ENCODE data around the gene ABCA3.

ABCA3 gene

DNA sequence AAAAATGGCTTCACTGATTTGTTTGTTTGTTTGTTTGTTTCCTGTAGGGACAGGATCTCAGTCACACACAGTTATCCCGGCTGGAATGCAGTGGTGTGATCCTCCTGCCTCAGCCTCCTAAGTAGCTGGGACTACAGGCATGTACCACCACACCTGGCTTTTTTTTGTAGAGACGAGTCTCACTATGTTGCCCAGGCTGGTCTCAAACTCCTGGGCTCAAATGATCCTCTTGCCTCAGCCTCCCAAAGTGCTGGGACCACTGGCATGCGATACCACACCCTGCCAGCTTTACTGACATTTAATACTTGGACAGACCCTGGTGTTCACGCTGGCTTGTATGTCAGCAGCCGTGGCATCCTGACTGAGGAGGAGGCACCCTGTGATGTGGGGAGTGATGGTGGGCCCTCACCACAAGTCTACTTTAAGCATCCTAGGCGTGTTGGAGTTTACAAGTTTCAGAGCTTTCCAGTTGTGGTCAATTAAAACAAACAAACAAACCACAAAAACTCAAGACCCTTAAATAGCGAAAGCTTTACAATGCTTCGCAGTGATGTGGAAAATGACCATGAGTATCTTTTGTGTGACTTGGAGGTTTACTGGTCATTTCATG lies 5.1 kb downstream of the ABCA3 start:
- no peak for TF ChIP-seq ZNF274 (IDR thresholded peaks at IDR 0.05; ENCODE audit: low read depth, low read length)
- H3K4me3 ChIP-seq (ENCODE audit: low read length): no peak overlapping the region

DNA sequence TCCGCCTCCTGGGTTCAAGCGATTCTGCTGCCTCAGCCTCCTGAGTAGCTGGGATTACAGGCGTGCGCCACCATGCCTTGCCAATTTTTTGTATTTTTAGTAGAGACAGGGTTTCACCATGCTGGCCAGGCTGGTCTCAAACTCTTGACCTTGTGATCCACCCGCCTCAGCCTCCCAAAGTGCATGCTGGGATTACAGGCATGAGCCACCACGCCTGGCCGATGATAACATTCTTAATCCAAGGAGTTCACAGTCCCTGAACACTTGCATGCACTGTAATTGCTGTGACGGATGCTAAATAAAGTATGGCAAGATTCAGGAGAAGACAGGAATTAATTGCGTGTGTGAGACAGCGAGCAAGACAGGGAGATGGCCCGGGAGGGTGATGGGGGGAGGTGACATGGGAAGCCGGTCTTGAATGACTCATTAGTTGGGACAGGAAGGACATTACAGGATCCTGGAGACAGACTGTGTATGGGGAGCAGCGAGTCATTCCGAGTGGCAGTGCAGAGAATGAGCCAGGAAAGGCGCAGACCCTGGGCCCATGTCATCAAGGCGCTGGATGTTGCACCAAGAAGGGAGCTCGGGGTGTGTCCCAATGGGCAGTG lies 6.7 kb downstream of the ABCA3 start:
- no peak for TF ChIP-seq ZNF274 (IDR thresholded peaks at IDR 0.05; ENCODE audit: low read depth, low read length)
- no peak overlapping the region for H3K4me3 ChIP-seq (ENCODE audit: low read length)

DNA sequence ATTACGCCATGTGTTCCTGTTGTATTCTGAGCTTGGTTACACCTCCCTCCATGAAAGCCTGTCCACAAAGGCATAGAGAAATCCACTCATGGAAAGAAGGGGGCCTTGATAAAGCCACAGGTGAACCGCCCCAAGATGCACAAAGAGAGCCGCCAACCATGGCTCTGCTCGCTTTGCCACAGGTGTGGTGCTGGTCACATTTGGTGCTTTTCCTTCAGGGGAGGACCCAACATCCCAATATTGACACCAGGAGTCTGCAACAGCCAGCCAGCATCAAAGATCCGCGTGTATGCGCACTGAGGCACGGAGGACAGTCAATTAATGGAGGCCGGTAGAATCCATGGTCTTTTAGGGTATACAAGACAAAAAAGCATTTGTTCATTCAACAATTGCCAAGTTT lies 7.3 kb downstream of the ABCA3 start:
- H3K4me3 ChIP-seq (ENCODE audit: low read length): no peak overlapping the region
- TF ChIP-seq ZNF274 (IDR thresholded peaks at IDR 0.05; ENCODE audit: low read depth, low read length): no peak

DNA sequence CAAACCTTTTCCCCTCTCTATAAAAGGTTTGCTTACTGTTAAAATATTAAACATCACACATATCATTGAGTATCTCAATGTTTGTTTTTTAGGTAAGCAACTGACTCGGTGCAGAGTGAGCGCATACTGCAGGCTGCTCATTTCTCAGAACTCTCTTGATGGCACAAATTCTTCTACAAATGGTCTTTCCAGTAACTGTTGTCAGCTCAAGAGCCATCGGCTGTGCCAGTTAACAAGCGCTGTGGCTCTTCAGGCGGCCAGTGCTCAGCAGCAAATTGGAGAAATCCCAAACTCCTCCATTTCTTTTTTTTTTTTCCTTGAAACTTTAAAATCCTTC lies 8.6 kb downstream of the ABCA3 start:
- no peak for TF ChIP-seq ZNF274 (IDR thresholded peaks at IDR 0.05; ENCODE audit: low read depth, low read length)
- no peak overlapping the region for H3K4me3 ChIP-seq (ENCODE audit: low read length)

DNA sequence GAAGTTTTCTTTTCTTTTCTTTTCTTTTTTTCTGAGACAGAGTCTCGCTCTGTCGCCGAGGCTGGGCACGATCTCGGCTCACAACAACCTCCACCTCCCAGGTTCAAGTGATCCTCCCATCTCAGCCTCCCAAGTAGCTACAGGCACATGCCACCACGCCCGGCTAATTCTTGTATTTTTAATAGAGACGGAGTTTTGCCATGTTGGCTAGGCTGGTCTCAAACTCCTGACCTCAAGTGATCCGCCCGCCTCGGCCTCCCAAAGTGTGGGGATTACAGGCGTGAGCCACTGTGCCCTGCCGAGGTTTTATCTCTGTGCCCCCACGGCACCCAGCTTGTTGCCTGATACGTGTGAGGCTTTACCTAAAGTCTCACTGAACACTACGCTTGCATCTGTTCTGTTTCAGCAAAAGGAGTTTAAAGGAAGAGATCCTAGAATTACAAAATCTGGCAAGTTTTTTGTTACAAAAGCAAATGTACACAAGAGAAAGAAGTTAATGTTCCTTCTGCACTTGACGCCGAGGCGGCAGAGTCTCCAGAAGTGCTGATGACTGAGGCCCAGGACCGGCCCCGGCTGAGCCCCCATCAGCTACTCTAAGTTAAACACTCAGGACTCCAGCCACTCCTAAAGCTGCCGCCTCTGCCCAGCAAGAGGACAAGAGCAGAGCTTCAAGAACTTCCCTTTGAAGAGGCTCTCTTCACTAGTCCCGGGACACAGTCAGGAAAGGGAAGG lies 9.2 kb downstream of the ABCA3 start:
- H3K4me3 ChIP-seq (ENCODE audit: low read length): no peak overlapping the region
- TF ChIP-seq ZNF274 (IDR thresholded peaks at IDR 0.05; ENCODE audit: low read depth, low read length): no peak

DNA sequence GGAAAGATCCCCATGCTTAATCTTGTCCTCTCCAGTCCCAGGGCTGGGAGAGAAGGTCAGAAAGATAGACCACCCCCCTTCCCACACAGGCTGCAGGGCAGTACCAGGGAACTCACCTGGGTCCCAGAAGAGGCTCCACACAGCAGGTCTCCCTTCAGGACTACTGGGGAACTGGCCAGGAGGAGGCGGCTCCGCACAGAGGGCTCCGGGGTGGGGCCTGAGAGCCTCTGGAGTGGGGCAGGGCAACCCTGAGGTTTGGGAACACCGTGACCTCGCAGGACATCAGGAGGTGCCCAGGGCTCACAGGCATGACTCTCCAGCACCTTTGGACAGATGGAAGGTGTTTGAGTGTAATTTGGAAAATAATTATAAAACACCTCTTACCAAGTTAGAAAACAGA lies 11.0 kb downstream of the ABCA3 start:
- no peak overlapping the region for H3K4me3 ChIP-seq (ENCODE audit: low read length)
- TF ChIP-seq ZNF274 (IDR thresholded peaks at IDR 0.05; ENCODE audit: low read depth, low read length): no peak

DNA sequence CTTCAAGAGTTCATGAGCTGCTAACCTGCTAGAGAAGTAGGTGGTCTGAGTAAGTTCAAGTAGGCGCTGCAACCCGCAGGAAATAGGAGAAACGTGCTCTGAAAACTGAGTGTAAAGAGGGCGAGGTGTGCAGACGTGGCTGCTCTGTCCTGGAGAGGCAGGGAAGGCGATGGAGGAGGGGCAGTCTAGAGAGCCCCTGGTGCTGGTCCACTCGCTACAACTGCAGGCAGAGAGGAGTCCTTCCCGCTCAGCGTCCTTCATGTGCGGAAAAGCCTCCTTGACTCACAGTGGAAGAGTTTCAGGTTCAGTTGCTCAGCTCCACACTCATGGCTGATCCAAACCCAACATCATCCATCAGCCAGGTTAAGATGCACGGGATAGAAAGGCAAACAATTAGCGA lies 12.1 kb downstream of the ABCA3 start:
- H3K4me3 ChIP-seq (ENCODE audit: low read length): no peak overlapping the region
- TF ChIP-seq ZNF274 (IDR thresholded peaks at IDR 0.05; ENCODE audit: low read depth, low read length): no peak

DNA sequence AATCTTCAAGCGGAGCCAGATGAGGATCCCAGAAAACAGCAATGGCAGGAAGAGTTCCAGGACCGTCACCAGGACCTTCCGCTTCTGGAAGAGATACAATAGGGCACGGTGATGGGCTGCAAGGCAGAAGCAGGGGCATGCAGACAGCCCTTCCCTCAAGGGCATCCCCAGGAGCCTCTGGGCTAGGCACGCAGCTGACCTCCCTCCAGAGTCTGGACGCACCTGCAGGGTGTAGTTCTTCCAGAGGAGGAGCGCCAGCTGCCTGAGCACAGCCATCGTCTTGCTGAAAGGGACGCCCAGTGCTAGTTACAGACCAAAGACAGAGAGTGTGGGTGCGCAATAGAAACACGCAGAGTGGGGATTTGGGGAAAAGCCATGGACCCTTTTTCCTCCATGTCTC lies 14.3 kb downstream of the ABCA3 start:
- TF ChIP-seq ZNF274 (IDR thresholded peaks at IDR 0.05; ENCODE audit: low read depth, low read length): no peak

DNA sequence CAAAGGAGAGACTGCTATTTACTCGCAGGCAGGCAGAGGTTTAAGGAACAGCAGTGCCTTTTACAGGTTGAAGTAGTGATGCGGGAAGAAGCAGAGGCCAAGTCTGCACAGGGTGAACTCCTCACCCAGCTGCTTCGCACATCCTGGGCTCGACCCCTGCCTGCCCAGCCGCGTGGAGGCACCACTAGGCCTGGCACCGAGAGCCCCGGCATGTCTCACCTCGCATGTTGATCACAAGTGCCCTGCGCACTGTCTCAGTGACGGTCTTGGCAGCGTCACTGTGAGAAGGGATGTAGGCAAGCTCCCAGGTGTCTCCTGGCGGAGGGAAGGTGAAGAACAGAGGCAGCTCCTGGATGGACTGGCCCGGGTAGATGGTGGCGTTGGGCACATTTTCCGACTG lies 14.7 kb downstream of the ABCA3 start:
- TF ChIP-seq ZNF274 (IDR thresholded peaks at IDR 0.05; ENCODE audit: low read depth, low read length): no peak
- H3K4me3 ChIP-seq (ENCODE audit: low read length): no peak overlapping the region

More for the DNA sequence above, 14.3 kb downstream of the ABCA3 start:
- no peak overlapping the region for H3K4me3 ChIP-seq (ENCODE audit: low read length)

DNA sequence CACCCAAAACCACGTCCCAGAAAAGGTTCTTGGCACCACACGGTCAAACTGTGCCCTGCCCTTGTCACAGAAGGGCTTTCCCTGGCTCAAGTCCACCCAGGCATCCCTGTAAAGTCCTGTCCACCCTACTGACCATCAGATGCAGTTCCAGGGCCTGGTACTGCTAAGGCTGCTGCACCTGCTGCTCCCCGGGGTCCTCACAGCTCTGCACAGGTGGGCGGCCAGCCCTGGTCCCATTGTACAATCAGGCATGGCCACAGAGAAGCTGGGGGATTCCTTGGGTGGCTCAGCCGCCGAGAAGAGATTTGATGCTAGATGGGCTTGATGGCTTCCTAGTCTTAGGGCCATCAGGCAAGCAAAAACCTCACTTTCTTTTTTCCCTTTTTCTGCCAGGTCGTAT lies 15.3 kb downstream of the ABCA3 start:
- no peak for TF ChIP-seq ZNF274 (IDR thresholded peaks at IDR 0.05; ENCODE audit: low read depth, low read length)
- H3K4me3 ChIP-seq (ENCODE audit: low read length): no peak overlapping the region

DNA sequence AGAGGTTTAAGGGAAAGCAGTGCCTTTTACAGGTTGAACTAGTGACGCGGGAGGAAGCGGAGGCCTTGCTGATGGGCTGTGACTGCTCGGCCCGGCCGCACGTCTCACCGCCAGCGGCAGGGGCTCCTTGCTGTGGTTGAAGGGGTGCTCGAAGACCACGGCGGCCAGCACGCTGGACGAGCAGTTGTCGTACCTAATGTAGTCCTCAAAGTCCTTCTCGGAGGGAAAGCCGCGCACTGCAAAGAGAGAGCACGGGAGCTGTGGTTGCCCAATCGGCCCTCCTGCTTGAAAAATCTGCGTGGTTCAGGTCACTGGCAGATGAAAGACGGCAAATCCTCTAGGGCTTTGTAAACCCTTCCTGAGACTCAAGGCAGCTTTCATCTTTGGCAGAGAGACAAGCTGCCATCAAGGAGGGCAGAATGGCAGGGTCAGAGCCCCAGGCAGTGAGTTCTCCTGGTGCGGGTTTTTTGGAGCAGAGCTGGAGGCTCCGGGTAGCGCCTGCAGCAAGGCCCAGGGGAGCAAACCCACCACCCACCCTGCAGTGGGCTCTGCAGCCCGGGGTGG lies 16.1 kb downstream of the ABCA3 start:
- TF ChIP-seq ZNF274 (IDR thresholded peaks at IDR 0.05; ENCODE audit: low read depth, low read length): no peak
- H3K4me3 ChIP-seq (ENCODE audit: low read length): no peak overlapping the region

DNA sequence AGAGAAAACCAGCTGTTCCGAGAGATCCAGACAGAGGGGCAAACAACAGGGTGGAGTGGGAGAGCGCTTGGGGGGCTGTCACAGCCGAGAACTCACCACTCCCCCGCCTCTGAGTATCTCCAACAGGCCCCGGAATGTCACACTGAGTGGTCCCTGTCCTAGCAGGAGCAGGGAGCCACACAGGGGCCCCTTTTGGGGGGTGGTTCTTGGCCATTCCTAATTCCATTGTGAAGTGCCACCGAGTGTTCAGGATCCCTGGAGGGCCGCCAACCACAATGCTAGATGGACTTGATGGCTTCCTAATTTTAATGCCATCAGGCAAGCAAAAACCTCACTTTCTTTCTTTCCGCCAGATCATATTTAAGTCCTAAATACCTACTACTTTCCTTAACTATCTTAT lies 16.8 kb downstream of the ABCA3 start:
- no peak overlapping the region for H3K4me3 ChIP-seq (ENCODE audit: low read length)
- TF ChIP-seq ZNF274 (IDR thresholded peaks at IDR 0.05; ENCODE audit: low read depth, low read length): no peak

DNA sequence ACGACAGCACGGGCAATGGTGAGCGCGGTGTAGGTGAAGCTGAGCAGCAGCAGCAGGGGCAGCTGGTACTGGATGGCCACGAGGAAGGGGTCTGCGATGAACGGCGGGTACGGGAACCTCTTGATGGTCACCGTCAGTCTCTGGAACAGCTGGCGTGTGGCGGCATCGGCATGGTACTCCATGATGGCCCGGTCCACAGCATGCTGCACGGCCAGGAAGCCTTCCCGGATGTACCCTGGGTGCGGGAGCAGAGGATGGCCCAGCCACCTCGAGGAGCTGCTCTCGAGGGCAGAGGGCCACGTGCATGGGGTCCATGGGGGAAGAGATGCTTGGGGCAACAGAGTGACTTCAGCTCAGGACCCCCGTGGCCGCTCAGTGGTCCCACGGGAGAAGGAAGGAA lies 20.9 kb downstream of the ABCA3 start:
- TF ChIP-seq ZNF274 (IDR thresholded peaks at IDR 0.05; ENCODE audit: low read depth, low read length): no peak

DNA sequence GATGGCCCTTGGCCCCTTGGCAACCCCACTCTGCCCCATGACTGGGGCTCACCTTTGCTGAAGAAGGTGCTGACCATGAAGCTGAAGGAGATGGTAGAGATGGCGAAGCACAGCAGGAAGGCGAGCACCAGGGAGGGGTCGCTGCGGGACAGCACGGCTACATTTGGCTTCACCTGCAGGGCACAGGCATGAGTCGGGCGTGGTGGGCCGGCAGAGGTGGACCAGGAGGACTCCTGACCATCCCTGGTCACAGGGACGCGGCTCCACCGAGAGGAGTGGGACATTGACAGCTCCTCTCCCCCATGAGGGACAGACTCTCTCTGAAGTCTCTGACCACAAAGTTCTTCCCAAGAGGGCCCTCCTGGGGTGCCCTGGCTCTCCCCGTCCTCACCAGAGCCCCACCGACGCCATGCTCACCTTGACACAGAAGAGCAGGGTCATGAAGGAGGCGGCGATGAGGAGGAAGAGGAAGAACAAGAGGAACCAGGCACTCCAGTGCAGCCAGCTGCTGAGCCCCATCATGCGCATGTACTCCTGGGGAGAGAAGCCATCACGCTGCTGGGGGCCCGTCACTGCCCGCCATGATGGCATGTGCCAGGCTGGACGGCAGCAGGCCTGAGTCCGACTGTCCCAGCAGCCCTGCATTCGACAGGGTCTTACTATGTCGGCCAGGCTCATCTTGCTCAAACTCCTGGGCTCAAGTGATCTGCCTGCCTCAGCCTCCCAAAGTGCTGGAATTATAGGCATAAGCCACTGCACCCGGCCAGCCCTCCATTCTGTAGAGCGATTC lies 23.1 kb downstream of the ABCA3 start:
- no peak for TF ChIP-seq ZNF274 (IDR thresholded peaks at IDR 0.05; ENCODE audit: low read depth, low read length)
- H3K4me3 ChIP-seq (ENCODE audit: low read length): no peak overlapping the region

More for the DNA sequence above, 20.9 kb downstream of the ABCA3 start:
- H3K4me3 ChIP-seq (ENCODE audit: low read length): no peak overlapping the region

Data from GM08714 (cell line).